Peyer's patch (tissue), 4 donors: Measurements from ENCODE around the gene TLE7. TPM values are rescaled to one million over a fixed set of nuclear protein-coding genes. Genes with fewer than 3 reads are reported as not detected.

Experiments
- DNase-seq, 3 donors: peaks; one replicate each; pipeline ENCODE4 v3.0.0-alpha.2; 2017 to 2019
- H3K27ac ChIP-seq, 4 donors: fragments of 200-600 bp; sonication (generic); one replicate each; pipeline ENCODE4 v1.5.1; 2016 to 2019
- H3K27me3 ChIP-seq, 2 donors: fragments of 200-600 bp; sonication (generic); one replicate each; pipeline ENCODE4 v1.5.1; 2019
- H3K36me3 ChIP-seq, 3 donors: fragments of 200-600 bp; sonication (generic); one replicate each; pipeline ENCODE4 v1.5.1; 2016 to 2019
- H3K4me1 ChIP-seq, 4 donors: fragments of 200-600 bp; sonication (generic); one replicate each; pipeline ENCODE4 v1.5.1; 2016 to 2019
- H3K4me3 ChIP-seq, 4 donors: fragments of 200-600 bp; sonication (generic); 1 replicate in 3 of 4; 2 replicates in 1 of 4; pipeline ENCODE4 v1.5.1; 2016 to 2019; ENCODE audit warnings: mild to moderate bottlenecking in 1 of 4
- H3K9me3 ChIP-seq, 4 donors: fragments of 200-600 bp; sonication (generic); one replicate each; pipeline ENCODE4 v1.5.1; 2016 to 2019; ENCODE audit warnings: mild to moderate bottlenecking in 1 of 4
- CTCF ChIP-seq, 6 experiments: fragments of 450-650 bp in 4 of 6; fragments of 200-600 bp in 2 of 6; sonication (generic) in 1 of 6; IDR thresholded peaks; one replicate each; pipeline ENCODE4 v1.5.1; 2017 to 2019; ENCODE audit warnings: antibody characterized with exemption in 6 of 6, mild to moderate bottlenecking in 3 of 6, moderate library complexity in 1 of 6
- POLR2A ChIP-seq, 2 donors: fragments of 450-650 bp; IDR thresholded peaks; one replicate each; pipeline ENCODE4 v1.5.1; 2017; ENCODE audit warnings: antibody characterized with exemption in 2 of 2, mild to moderate bottlenecking in 2 of 2, moderate library complexity in 2 of 2
- total RNA-seq, 4 donors: library from RNA; depleted of rRNA; stranded (reverse); fragments of >200 nt; gene quantifications; one replicate each; pipeline ENCODE4 v1.1.0, GENCODE V29; 2016

TLE7 gene
- total RNA-seq, 4 donors from 2014 or later = not detected

GRCh38 chr16:71396594-71396993 is 45.3 kb downstream of the TLE7 start:
- no peak for DNase-seq
- Histone ChIP-seq H3K27me3 (no peaks in the 10 kb centered on the region), H3K9me3 (no peaks in the 10 kb centered on the region), H3K36me3 (no peaks in the 10 kb centered on the region), H3K4me1 (no peaks in the 10 kb centered on the region), H3K4me3 (no peak overlapping the region), H3K27ac (no peak overlapping the region)
- TF ChIP-seq CTCF (IDR thresholded peaks at IDR 0.05) = no peak
- no peak for TF ChIP-seq POLR2A (IDR thresholded peaks at IDR 0.05)

- Histone ChIP-seq H3K36me3 (no peaks in the 10 kb centered on the region), H3K27me3 (no peaks in the 10 kb centered on the region), H3K9me3 (no peaks in the 10 kb centered on the region), H3K4me3 (no peak overlapping the region), H3K4me1 (no peaks in the 10 kb centered on the region), H3K27ac (no peak overlapping the region)
- DNase-seq = no peak
- TF ChIP-seq CTCF (IDR thresholded peaks at IDR 0.05) = no peak
- TF ChIP-seq POLR2A (IDR thresholded peaks at IDR 0.05) = no peak
Observed at GRCh38 chr16:71389330-71389729, 52.5 kb downstream of the TLE7 start.

- no peak overlapping the region for H3K4me3 ChIP-seq
- DNase-seq = no peak
Observed at GRCh38 chr16:71387045-71387871, 54.6 kb downstream of the TLE7 start.

GRCh38 chr16:71384073-71384724 is 57.7 kb downstream of the TLE7 start:
- no peak overlapping the region for H3K27ac ChIP-seq
- no peaks in the 10 kb centered on the region for H3K36me3 ChIP-seq
- no peaks in the 10 kb centered on the region for H3K27me3 ChIP-seq
- no peak for TF ChIP-seq CTCF (IDR thresholded peaks at IDR 0.05)
- no peak for TF ChIP-seq POLR2A (IDR thresholded peaks at IDR 0.05)
- H3K9me3 ChIP-seq = no peaks in the 10 kb centered on the region
- no peak overlapping the region for H3K4me3 ChIP-seq
- H3K4me1 ChIP-seq = no peaks in the 10 kb centered on the region
- DNase-seq = no peak

More at GRCh38 chr16:71387045-71387871, 54.6 kb downstream of the TLE7 start:
- no peak for TF ChIP-seq POLR2A (IDR thresholded peaks at IDR 0.05)
- no peak for TF ChIP-seq CTCF (IDR thresholded peaks at IDR 0.05)
- no peaks in the 10 kb centered on the region for H3K27me3 ChIP-seq
- H3K27ac ChIP-seq = no peak overlapping the region
- H3K4me1 ChIP-seq = no peaks in the 10 kb centered on the region
- H3K36me3 ChIP-seq = no peaks in the 10 kb centered on the region
- H3K9me3 ChIP-seq = no peaks in the 10 kb centered on the region

GRCh38 chr16:71383054-71383773 is 58.6 kb downstream of the TLE7 start:
- H3K27ac ChIP-seq = no peak overlapping the region
- no peak overlapping the region for H3K4me3 ChIP-seq
- H3K9me3 ChIP-seq = no peaks in the 10 kb centered on the region
- no peak for DNase-seq
- H3K36me3 ChIP-seq = no peaks in the 10 kb centered on the region
- TF ChIP-seq POLR2A (IDR thresholded peaks at IDR 0.05) (no peak), CTCF (IDR thresholded peaks at IDR 0.05) (no peak)
- no peaks in the 10 kb centered on the region for H3K4me1 ChIP-seq
- H3K27me3 ChIP-seq = no peaks in the 10 kb centered on the region
